Gastrocnemius medialis (tissue), 4 donors: ENCODE results near the gene TMEM89.

ENCODE experiments used
- CTCF ChIP-seq, 5 experiments: fragments of 450-650 bp in 3 of 5; fragments of 200-600 bp in 2 of 5; sonication (generic) in 2 of 5; IDR thresholded peaks in 4 of 5; conservative IDR thresholded peaks in 1 of 5; 1 replicate in 4 of 5; 2 replicates in 1 of 5; pipeline ENCODE4 v1.5.1; 2016 to 2019; ENCODE audit warnings: antibody characterized with exemption in 5 of 5, mild to moderate bottlenecking in 3 of 5, moderate library complexity in 3 of 5
- POLR2A ChIP-seq, 2 donors: fragments of 450-650 bp; IDR thresholded peaks; one replicate each; pipeline ENCODE4 v1.6.1; 2017; ENCODE audit warnings: antibody characterized with exemption in 2 of 2, mild to moderate bottlenecking in 2 of 2, moderate library complexity in 2 of 2

- no peak for TF ChIP-seq CTCF (IDR thresholded peaks at IDR 0.05 in 4 of 5, conservative IDR thresholded peaks at IDR 0.05 in 1 of 5)
- peak in 1 of 2 donors; percentile 33 for TF ChIP-seq POLR2A (IDR thresholded peaks at IDR 0.05)
These were observed 20.0 kb downstream of the TMEM89 start for GRCh38 chr3:48601622-48601994.
